ENCODE data around the gene VSIG2.
"Not testable (repeated sequence)": the region's sequence is repeated elsewhere in the genome, so short reads cannot be mapped to it uniquely, and the experiment has no call there.

The VSIG2 gene, protein sequence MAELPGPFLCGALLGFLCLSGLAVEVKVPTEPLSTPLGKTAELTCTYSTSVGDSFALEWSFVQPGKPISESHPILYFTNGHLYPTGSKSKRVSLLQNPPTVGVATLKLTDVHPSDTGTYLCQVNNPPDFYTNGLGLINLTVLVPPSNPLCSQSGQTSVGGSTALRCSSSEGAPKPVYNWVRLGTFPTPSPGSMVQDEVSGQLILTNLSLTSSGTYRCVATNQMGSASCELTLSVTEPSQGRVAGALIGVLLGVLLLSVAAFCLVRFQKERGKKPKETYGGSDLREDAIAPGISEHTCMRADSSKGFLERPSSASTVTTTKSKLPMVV

DNA sequence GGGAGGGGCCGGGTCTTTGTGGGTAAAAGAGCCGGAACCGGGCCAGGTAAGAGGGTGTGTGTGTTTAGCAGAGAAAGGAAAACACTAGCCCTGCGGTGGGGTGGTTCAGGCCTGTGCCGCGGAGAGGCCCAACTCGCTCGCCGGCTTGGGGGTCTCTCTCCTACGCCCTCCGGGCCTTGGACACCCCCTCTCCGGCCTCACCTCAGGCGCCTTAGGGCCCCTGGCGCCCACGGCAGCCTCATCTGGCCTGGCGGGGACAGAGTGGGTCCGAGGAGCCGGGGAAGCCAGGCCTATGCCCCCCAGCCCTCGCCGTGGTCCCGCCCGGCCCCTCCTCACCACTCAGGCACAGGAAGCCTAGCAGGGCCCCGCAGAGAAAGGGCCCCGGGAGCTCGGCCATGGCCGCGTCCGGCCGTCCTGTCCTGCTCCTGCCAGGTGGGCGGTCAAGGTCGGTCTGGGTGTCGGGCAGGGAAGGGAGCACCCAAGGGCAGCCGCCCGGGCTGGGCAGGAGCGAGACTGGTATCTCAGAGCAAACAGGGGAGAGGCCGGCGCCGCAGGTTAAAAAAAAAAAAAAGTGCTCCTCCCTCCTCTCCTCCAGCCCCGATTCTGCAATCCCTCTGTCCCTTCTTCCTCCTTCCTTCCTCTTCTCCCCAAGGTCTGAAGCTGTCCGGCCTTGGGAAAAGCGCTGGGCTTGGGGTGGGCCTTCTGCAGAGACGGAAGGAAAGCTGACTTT, at the start of gene VSIG2:
TSS of gene VSIG2 (minus strand) at position 515 of the 730 bp plus-strand sequence. CDS start at position 397, 118 bp downstream.
- DNase-seq (ENCODE audit: low spot score): no peak

DNA sequence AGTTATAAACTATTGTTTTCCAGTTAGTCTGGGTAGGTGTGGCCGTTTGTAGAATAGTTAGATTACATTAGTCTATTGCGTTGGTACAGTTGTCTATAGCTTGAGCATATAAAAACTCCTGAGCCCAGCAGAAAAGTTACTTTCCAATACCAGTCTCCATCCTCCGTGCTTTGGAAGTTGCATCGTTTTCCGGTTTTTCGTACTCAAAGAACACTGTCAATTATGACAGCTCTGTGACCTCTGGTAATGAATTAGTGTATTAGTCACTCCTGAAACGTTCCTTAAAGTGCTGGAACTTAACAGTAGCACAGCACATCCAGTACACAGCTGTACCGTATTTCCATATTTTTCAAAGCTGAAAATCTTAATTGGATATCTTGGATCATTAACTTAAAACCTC, 49.0 kb upstream of the VSIG2 start:
- DNase-seq (ENCODE audit: low spot score): peak; percentile 70

DNA sequence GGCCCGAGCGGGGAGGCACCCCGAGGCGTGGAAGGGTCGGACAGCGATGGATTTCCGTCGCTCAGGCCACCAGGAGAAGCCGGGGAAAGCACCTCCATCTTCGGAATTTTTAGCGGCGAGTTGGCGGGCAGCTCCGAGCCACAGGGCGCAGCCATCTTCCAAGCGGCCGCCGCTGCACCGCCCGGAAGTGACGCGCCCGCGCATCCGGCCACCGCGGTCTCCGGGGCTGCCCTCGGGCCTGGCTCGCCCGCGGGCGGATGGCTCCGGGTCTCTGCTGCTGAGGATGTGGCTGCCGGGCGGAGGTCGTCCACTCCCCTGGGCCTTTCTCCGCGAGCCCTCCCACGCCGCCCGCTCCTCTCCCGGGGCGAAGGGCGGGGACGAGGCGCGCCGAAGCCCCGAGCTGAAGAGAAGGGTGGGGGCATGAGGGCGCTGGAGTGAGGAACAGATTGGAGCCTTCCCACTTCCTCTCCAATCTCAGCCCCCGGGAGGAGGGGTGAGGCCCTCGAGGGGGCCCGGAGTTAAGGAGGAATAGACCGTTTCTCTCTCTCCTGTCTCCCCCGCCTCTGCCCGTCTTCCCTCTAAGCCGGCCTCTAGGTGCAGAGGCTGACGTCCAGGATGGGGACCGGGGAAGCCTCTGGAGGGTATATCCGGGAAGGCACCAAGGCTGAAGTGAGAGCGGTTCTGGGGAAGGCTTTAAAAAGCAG, 48.3 kb upstream of the VSIG2 start, which contains the start of gene MSANTD2:
TSS of gene MSANTD2 (minus strand) at position 181 of the 704 bp plus-strand sequence. CDS start at position 155, 26 bp downstream.
- DNase-seq (ENCODE audit: low spot score): peak; percentile 70

DNA sequence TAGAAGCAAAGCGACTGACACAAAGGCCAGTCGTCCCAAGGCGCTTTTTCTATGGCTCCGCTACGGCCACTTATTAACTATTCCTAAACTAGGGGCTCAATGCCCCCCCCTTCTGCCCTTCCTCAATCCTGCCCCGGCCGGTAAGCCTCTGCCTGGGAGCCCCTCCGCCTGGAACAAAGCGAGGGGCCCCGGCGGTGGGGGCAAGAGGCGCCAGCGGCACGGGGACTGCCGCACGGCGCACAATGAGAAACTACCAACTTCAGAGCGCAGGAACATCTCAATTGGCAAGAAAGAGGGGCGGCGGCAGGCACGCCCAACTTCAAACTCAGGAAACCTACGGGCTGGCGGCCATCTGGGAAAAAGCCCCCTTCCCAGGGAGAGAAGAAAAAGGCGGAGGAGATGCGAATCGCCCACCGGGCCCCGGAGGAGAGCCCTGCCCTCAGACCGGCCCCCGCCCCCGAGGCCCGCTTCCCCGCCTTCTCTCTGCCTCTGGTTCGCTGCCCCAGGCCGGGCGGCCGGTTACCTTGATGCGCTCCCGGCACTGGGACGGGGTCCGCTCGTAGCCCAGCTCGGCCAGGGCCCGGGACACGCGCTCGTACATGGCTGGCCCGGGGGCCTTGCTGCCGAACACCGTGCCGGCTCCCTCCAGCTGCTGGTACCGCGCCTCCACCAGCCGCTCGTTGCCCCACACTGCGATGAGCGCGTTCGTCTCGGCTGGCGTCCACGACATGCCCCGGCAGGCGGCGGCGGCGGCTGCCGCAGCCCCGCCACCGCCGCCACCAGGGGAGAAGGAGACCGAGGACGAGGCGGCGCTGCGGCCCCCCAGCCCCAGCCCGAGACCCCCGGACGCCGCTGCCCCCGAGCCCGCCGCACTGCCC, 47.5 kb upstream of the VSIG2 start:
- DNase-seq (ENCODE audit: low spot score): peak; percentile 34

DNA sequence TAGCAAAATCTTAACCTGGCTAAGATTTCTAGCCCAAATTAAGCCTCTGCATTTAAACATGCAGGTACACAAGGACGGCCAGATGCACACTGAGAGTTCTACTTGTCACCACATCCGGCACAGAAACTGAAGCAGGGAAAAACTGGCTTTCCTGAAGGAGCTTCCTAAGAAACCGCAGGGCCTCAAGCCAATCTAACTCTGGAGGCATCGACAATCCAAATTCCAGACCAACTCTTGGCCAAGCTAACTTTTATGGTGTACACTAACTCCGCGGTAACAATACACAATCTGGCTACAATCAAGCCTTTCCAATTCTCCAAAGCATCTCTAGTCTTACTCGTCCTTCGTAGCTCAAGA, 46.9 kb upstream of the VSIG2 start:
- peak; percentile 60 for DNase-seq (ENCODE audit: low spot score)

DNA sequence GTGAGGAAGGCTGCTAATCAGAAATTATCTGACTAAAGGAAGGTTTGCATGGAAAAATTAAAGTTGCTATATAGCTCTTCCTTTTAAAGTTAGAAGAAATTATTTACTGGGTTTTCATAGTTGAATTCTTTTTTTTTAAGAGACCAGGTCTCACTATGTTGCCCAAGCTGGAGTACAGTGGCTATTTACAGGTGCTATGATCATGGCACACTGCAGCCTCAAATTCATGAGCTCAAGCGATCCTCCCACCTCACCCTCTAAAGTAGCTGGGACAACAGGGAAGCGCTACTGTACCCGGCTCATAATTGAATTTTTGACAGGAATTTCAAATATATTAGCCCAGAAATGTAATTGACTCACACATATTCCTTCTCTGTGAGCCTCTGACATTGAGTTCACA, 44.3 kb upstream of the VSIG2 start:
- no peak for DNase-seq (ENCODE audit: low spot score)

DNA sequence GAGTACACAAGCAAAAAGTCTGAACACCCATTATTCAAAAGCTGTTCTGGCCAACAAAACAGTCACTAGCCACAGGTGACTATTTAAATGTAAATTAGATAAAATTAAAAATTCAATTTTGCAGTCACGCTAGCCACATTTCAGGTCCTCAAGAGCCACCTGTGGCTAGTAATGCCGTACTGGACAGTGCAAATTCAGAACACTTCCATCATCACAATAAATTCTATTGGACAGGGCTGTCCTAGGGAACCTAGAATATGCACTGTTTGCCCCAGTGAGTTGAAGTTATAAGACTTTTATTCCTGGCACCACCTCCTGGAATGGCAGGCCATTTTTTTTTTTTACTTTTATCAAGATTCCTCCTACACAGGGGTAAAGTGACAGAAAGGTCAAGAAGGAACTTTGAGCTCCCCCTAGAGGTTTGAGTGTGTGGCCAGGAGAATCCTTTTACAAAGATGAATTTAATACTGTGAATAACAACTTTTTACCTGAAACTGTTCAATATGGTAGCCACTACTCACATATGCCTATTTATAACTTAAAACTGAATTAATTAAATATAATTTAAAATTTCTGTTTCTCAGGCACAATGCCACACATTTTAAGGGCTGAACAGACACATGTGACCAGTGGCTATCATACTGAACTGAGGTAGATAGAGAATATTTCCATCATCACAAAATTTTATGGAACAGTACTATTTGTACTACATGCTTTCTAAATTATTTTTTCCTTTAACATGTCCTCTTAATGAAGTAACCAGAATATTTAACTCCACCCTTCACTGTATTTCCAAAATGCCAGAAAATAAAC, 41.6 kb upstream of the VSIG2 start:
- DNase-seq (ENCODE audit: low spot score): peak; percentile 58

DNA sequence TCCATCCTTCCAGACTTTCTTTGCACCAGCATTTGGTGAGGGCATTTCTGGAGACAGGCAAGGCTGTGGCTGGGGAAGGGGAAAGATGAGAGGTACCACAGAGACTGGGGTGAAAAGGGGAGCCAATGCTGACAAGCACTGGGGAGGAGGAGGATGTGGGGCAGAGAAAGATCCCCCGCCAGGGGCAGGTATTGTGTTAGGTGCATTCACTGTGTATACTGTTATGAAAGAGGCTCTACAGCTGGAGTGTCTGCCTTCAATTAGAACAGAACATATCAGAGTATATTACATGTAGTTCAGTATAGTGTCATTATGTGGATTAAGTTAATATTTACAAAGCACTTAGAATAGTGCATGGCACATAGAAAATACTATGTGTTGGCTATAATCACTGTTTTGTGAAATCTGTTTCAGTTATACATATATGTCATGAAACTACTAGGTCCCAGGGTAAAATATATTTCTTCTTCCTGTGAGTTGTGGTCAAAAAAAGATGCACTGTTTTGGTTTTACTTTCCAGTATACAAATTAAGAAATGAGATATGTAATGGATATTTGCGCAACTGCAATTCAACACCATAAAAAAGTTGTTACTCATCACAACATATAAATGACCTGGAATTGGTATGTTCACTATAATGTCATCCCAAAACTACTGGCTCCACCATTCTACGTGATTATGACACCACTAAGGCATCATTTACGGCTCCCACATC, 39.7 kb upstream of the VSIG2 start:
- no peak for DNase-seq (ENCODE audit: low spot score)

DNA sequence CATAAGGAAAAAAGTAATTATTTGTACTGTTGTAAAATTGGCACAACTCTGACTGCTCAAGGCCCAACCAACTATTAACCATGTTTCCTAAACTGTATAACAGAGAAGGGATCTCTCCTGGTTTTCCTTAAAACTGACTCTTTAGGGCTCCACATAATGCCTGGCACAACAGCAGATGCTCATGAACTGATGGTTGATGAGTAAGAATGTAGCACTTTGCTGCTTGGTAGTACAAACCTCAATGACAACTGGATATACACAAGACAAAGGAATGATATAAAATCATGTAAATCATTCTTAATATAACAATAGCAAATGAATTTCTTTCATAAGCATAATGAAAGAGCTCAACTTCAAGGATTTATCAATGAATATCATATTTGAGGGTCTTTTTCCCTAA, 36.5 kb upstream of the VSIG2 start:
- no peak for DNase-seq (ENCODE audit: low spot score)

DNA sequence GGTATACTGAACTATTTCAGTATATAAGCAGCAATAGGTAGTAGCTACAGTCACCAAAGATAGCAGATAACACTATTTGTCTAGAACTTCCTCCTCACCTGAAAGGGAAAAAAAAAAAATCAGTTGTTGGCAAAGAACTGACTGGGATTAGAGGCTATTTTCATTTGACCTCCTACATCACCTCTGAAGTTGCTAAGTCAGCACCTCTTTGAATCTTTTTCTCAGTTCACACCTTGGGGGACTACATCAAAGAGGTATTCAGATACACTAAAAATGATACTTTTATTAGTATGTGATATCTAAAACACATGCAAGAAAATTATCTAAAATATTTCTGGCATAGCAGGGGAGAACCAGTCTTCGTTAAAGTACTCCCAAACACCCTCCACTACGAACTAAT, 32.0 kb upstream of the VSIG2 start:
- no peak for DNase-seq (ENCODE audit: low spot score)

DNA sequence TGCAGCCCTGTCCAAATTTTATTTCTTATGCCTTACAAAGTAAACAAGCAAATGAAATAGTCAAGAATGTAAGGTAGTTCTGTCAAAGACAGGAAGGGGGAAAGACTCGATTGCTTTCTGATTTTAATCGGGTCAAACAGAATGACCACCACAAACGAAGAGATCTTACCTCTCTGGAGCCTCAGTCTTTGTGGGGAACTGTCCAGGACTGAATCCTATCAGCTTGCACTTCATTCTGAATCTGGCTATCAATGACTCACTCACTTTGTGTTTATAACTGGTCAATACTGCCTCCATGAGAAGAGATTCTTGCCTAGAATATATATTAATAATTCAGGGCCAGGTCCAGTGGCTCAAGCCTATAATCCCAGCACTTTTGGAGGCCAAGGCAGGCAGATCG, 30.9 kb upstream of the VSIG2 start:
- no peak for DNase-seq (ENCODE audit: low spot score)

DNA sequence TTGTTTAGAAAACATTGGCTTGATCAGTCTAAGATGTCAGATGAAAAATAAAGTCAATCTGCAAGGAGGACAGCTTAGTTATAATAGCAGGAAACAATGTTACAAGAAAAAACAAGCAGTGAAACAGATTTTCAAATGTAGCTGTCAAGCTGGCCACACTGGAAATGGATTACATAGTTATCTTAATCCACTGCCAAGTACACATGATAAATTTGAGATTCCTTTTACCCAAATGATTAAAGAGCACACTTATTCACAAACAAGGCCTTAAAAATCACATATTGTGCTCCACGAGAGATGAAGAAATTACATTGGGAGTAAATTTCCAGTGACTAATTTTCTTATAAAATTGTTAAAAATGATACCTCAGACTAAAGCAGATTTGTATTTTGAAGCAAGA, 27.5 kb upstream of the VSIG2 start:
- no peak for DNase-seq (ENCODE audit: low spot score)

DNA sequence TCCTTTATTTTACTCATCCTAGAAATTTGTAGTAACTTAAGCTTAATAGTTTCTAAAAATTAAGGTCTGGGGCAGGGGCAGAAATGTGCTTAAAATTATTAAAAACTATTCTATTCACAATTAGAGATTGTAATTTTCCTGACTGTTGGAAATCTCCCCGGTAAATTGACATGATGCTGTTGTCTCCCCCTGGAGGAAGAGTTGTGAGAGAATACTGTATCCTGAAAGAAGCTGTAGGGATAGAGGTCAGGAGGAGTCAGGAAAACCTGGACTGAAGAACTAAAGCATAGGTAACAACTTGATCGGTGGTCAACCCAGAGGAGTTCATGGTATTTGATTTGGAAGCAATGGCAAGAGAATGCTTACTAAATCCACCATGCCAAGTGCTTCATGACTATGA, 26.2 kb upstream of the VSIG2 start:
- DNase-seq (ENCODE audit: low spot score): no peak

DNA sequence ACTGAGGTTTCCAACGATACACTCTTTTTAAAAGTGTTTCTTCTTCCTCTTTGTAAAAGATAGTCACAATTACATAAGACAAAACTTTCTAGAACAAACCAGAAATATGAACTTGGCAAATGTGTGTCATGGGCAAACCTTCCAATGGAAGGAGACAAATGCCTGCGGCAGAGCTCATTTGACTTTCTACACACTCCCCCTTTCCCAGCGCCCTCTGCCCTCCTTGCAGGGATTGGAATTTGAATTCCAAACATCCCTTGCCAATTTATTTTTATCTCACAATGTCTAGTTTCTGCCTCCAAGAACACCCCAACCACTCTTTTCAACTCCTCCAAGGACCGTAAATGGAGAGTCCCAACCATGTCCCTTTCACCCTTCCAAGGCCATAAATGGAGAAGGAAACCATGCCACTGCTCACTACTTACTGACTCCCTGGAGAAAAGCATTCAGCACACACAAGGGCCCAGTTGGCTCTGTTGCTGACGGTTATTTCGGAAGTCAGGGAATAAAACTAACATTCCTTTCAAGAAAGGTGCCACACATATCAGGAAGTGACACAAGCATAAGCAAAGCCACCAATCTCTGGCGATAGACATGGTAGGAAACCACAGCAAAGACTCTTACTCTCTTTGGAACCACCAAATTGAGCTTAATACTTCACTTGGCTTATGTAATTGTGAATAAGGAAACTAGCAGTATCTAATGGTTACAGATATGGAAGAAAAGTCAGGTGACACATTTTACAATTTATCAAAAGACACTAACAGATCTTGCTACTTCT, 25.0 kb upstream of the VSIG2 start:
- DNase-seq (ENCODE audit: low spot score): no peak

DNA sequence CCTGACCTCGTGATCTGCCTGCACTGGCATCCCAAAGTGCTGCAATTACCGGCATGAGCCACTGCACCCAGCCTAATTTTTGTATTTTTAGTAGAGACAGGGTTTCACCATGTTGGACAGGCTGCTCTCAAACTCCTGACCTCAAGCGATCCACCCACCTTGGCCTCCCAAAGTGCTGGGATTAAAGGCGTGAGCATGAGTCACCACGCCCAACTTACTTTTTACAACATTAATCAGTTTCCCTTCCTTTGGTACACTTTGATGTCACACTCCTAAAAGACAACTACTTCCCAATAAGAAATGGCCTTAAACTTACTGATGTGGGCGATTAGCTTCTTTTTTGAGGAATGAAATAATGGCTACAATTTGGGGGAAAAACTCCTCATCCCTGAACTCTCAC, 18.9 kb upstream of the VSIG2 start:
- not testable (repeated sequence) for DNase-seq (ENCODE audit: low spot score)

DNA sequence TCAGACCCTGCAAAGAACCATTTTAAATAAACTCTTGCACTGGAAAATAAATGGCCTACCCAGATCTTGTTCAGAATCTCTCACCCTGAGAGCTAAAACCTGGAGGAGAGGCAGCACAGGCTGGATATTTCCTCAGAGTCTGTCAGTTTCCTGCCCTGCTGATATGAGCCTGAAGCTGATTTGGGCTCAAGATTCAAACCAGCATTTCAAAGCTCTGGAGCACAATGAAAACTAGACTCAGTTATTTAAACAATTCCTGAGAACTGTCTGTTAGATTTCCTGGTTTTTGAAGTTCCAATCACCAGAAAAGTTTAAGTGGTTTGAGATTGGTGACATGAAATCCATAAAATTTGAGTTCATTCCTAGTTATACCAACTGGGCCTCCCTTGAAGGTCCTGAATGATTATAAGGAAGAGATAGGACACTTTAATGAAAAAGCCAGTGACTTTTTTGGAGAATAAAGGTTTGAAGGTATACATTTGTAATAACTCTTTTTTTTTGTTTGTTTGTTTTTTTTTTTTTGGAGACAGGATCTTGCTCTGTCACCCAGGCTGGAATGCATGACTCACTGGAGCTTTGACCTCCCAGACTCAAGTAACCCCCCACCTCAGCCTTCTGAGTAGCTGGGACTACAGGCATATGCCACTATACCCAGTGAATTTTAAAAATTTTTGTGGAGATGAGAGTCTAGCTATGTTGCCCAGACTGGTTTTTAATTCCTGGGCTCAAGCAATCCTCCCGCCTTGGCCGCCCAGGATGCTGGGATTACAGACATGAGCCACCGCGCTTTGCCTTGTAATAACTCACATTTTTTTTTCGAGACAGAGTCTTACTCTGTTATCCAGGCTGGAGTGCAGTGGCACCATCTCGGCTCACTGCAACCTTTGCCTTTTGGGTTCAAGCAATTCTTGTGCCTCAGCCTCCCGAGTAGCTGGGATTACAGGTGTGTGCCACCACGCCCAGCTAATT, 18.0 kb upstream of the VSIG2 start:
- peak; percentile 90 for DNase-seq (ENCODE audit: low spot score)

DNA sequence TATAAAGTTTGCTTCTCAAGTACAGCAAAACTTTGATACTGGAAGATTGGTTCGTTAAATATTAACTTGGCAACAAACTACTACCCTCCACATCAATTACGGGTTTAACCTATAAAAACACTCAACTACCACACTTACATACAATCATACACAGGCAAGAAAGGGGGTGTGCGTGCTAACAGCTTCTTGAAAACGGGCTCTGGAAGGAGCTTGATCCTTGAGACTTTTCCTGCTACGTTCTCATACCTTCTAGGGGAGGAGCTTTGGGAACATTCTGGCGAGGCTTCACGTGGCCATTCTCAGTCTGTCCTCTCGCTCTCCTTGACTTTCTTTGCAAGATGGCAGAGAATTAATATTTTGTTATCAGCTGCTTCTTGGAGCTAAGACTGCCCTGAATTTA, 16.9 kb upstream of the VSIG2 start:
- no peak for DNase-seq (ENCODE audit: low spot score)

DNA sequence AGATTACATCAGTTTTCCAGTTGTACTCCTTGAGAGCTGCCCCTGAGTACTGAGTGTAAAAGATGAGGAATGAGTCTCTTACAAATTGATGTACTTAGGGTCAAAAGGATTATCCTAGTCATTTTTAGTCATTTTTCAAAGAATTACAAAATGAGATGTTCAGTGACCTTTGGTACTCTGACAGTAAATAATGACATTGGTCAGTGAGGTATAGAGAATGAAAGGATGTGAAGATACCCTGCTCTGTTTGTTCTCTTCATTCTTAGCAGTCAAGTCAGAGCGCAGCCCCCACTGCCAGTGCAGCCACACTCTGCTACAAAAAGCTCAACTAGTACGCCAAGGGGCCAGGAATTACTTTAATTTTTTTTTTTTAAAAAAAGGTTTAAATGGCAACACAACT, 14.1 kb upstream of the VSIG2 start:
- no peak for DNase-seq (ENCODE audit: low spot score)
